HK-2 (cell line): ENCODE measurements around the gene TBX15.

Source experiments
- DNase-seq: peaks from one replicate; pipeline ENCODE4 v3.0.0-alpha.2; 2018; ENCODE audit not compliant: unreplicated experiment

TBX15 gene

GRCh38 chr1:118988186-118989005, at the start of gene TBX15:
TSS of gene TBX15 (minus strand) at chr1:118988343. CDS start at chr1:118987795, 548 bp downstream.
- DNase-seq, result no peak

GRCh38 chr1:119034359-119034758, 46.2 kb upstream of the TBX15 start:
- no peak for DNase-seq

GRCh38 chr1:119032986-119033385, 44.8 kb upstream of the TBX15 start:
- no peak for DNase-seq

GRCh38 chr1:119027759-119028158, 39.6 kb upstream of the TBX15 start:
- DNase-seq, result no peak

- no peak for DNase-seq
Observed at GRCh38 chr1:119026956-119027355, 38.8 kb upstream of the TBX15 start.

- DNase-seq, result no peak
Observed at GRCh38 chr1:119015547-119015946, 27.4 kb upstream of the TBX15 start.

GRCh38 chr1:119012383-119012782, 24.2 kb upstream of the TBX15 start:
- DNase-seq, result no peak

- no peak for DNase-seq
Observed at GRCh38 chr1:119011706-119012105, 23.6 kb upstream of the TBX15 start.

- DNase-seq, result no peak
Observed at GRCh38 chr1:119011116-119011515, 23.0 kb upstream of the TBX15 start.

- no peak for DNase-seq
Observed at GRCh38 chr1:119010201-119010600, 22.1 kb upstream of the TBX15 start.

GRCh38 chr1:119009312-119009655, 21.1 kb upstream of the TBX15 start:
- DNase-seq, result no peak

GRCh38 chr1:119008483-119009311, 20.6 kb upstream of the TBX15 start:
- DNase-seq, result peak; percentile 53

GRCh38 chr1:119007670-119008482, 19.7 kb upstream of the TBX15 start:
- no peak for DNase-seq

GRCh38 chr1:119007339-119007669, 19.2 kb upstream of the TBX15 start:
- no peak for DNase-seq

GRCh38 chr1:119006406-119007279, 18.5 kb upstream of the TBX15 start:
- no peak for DNase-seq

GRCh38 chr1:119005724-119006405, 17.7 kb upstream of the TBX15 start:
- DNase-seq, result no peak

- no peak for DNase-seq
Observed at GRCh38 chr1:119004781-119005180, 16.6 kb upstream of the TBX15 start.

GRCh38 chr1:119004129-119004527, 16.0 kb upstream of the TBX15 start:
- DNase-seq, result no peak

GRCh38 chr1:119003413-119004128, 15.4 kb upstream of the TBX15 start:
- no peak for DNase-seq
